ENCODE data around the gene APOBEC3H. TPM values are rescaled to one million over a fixed set of nuclear protein-coding genes. Genes with fewer than 3 reads are reported as not detected.

The APOBEC3H gene
- total RNA-seq, 2 donors from 2014 or later = not detected

DNA sequence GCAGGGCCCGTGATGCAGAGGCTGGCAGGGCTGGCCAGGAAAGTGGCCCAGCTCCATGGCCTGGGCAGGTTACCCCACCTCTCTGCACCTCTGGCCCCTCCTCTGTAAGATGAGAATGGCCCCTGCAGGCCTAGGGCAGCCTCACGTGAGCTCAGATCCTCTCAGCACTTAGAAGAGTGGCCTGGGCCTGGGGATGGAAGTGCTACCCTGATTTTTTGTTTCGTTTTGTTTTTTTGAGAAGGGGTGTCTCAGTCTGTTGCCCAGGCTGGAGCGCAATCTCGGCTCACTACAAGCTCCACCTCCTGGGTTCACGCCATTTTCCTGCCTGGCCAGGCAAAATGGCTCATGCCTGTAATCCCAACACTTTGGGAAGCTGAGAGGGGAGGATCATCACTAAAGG lies 982 bp downstream of the APOBEC3H start:
- intact Hi-C loops (cut with DNase I) = no loop called here
- H3K36me3 ChIP-seq (replicated peaks in 1 of 2; ENCODE audit: insufficient read depth in 1 of 2, low read depth in 2 of 2) = no peaks in the 10 kb centered on the region
- DNase-seq = no peak
- TF ChIP-seq, protein P1, sequence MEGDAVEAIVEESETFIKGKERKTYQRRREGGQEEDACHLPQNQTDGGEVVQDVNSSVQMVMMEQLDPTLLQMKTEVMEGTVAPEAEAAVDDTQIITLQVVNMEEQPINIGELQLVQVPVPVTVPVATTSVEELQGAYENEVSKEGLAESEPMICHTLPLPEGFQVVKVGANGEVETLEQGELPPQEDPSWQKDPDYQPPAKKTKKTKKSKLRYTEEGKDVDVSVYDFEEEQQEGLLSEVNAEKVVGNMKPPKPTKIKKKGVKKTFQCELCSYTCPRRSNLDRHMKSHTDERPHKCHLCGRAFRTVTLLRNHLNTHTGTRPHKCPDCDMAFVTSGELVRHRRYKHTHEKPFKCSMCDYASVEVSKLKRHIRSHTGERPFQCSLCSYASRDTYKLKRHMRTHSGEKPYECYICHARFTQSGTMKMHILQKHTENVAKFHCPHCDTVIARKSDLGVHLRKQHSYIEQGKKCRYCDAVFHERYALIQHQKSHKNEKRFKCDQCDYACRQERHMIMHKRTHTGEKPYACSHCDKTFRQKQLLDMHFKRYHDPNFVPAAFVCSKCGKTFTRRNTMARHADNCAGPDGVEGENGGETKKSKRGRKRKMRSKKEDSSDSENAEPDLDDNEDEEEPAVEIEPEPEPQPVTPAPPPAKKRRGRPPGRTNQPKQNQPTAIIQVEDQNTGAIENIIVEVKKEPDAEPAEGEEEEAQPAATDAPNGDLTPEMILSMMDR (IDR thresholded peaks at IDR 0.05) = no peak
- TF ChIP-seq POLR2A (IDR thresholded peaks at IDR 0.05) = no peak
- 70 to 93% methylated on average over 6 of the region's 6 CpGs for WGBS, 2 donors
- no peak overlapping the region for H3K4me3 ChIP-seq
- no peaks in the 10 kb centered on the region for H3K27me3 ChIP-seq
- H3K4me1 ChIP-seq = no peaks in the 10 kb centered on the region
- no peak for ATAC-seq
- no peaks in the 10 kb centered on the region for H3K9me3 ChIP-seq
- H3K27ac ChIP-seq = no peak overlapping the region

GRCh38 chr22:39098576-39098975 lies 1.5 kb downstream of the APOBEC3H start:
- intact Hi-C loops (cut with DNase I) = no loop called here
- 85 to 91% methylated on average over 8 of the region's 8 CpGs for WGBS, 2 donors
- H3K4me3 ChIP-seq = no peak overlapping the region
- H3K27me3 ChIP-seq = no peaks in the 10 kb centered on the region
- no peaks in the 10 kb centered on the region for H3K36me3 ChIP-seq (replicated peaks in 1 of 2; ENCODE audit: insufficient read depth in 1 of 2, low read depth in 2 of 2)
- no peak overlapping the region for H3K27ac ChIP-seq
- ATAC-seq (no peak), DNase-seq (no peak)
- no peaks in the 10 kb centered on the region for H3K9me3 ChIP-seq
- no peaks in the 10 kb centered on the region for H3K4me1 ChIP-seq
- TF ChIP-seq, protein P1 (IDR thresholded peaks at IDR 0.05) = no peak
- no peak for TF ChIP-seq POLR2A (IDR thresholded peaks at IDR 0.05)

- H3K27me3 ChIP-seq = no peaks in the 10 kb centered on the region
- intact Hi-C loops (cut with DNase I) = no loop called here
- no peak for ATAC-seq
- H3K4me1 ChIP-seq = no peaks in the 10 kb centered on the region
- H3K4me3 ChIP-seq = no peak overlapping the region
- no peak for TF ChIP-seq POLR2A (IDR thresholded peaks at IDR 0.05)
- TF ChIP-seq, protein P1 (IDR thresholded peaks at IDR 0.05) = no peak
- H3K27ac ChIP-seq = no peak overlapping the region
- H3K9me3 ChIP-seq = no peaks in the 10 kb centered on the region
- no peak for DNase-seq
- no peaks in the 10 kb centered on the region for H3K36me3 ChIP-seq (replicated peaks in 1 of 2; ENCODE audit: insufficient read depth in 1 of 2, low read depth in 2 of 2)
- WGBS, 2 donors = 66 to 72% methylated on average over 3 to 8 of the region's 13 CpGs
These were observed 4.2 kb downstream of the APOBEC3H start for GRCh38 chr22:39101226-39101625.

GRCh38 chr22:39103431-39103830 lies 6.4 kb downstream of the APOBEC3H start:
- intact Hi-C loops (cut with DNase I) = no loop called here
- WGBS, 2 donors = 69 to 85% methylated on average over 2 of the region's 2 CpGs
- TF ChIP-seq, protein P1 (IDR thresholded peaks at IDR 0.05) = no peak
- TF ChIP-seq POLR2A (IDR thresholded peaks at IDR 0.05) = no peak
- Histone ChIP-seq H3K4me1 (no peaks in the 10 kb centered on the region), H3K4me3 (no peak overlapping the region), H3K36me3 (replicated peaks in 1 of 2; ENCODE audit: insufficient read depth in 1 of 2, low read depth in 2 of 2) (no peaks in the 10 kb centered on the region), H3K27ac (no peak overlapping the region), H3K9me3 (no peaks in the 10 kb centered on the region), H3K27me3 (no peaks in the 10 kb centered on the region)
- ATAC-seq (no peak), DNase-seq (no peak)

GRCh38 chr22:39106326-39106725 lies 9.3 kb downstream of the APOBEC3H start:
- no peak overlapping the region for H3K4me3 ChIP-seq
- ATAC-seq (no peak), DNase-seq (no peak)
- no peaks in the 10 kb centered on the region for H3K9me3 ChIP-seq
- 58 to 69% methylated on average over 2 of the region's 2 CpGs for WGBS, 2 donors
- no peaks in the 10 kb centered on the region for H3K27me3 ChIP-seq
- TF ChIP-seq, protein P1 (IDR thresholded peaks at IDR 0.05) = no peak
- TF ChIP-seq POLR2A (IDR thresholded peaks at IDR 0.05) = no peak
- no peak overlapping the region for H3K27ac ChIP-seq
- H3K36me3 ChIP-seq (replicated peaks in 1 of 2; ENCODE audit: insufficient read depth in 1 of 2, low read depth in 2 of 2) = no peaks in the 10 kb centered on the region
- intact Hi-C loops (cut with DNase I) = no loop called here
- no peaks in the 10 kb centered on the region for H3K4me1 ChIP-seq
